Breast epithelium (tissue), 4 donors: ENCODE results near the gene DDX54. TPM values are rescaled to one million over a fixed set of nuclear protein-coding genes. Genes with fewer than 3 reads are reported as not detected.

Experiments
- DNase-seq, 2 donors: peaks; one replicate each; pipeline ENCODE4 v3.0.0-alpha.2; 2019; ENCODE audit warnings: low spot score in 2 of 2
- H3K27ac ChIP-seq, 2 donors: fragments of 200-600 bp; sonication (generic) in 1 of 2; one replicate each; pipeline ENCODE4 v1.5.1; 2016 to 2019; ENCODE audit warnings: mild to moderate bottlenecking in 1 of 2
- H3K27me3 ChIP-seq, 2 donors: fragments of 200-600 bp; sonication (generic) in 1 of 2; one replicate each; pipeline versions ENCODE4 v1.5.1 to v1.6.0; 2017 to 2019; ENCODE audit warnings: control low read depth in 1 of 2, mild to moderate bottlenecking in 1 of 2
- H3K36me3 ChIP-seq: fragments of 200-600 bp; one replicate; pipeline ENCODE4 v1.5.1; 2019
- H3K4me1 ChIP-seq, 2 donors: fragments of 200-600 bp; sonication (generic); one replicate each; pipeline ENCODE4 v1.5.1; 2016 to 2019; ENCODE audit warnings: control low read depth in 1 of 2
- H3K4me3 ChIP-seq, 3 donors: fragments of 200-600 bp; sonication (generic); 1 replicate in 2 of 3; 2 replicates in 1 of 3; pipeline ENCODE4 v1.5.1; 2016 to 2019; ENCODE audit warnings: mild to moderate bottlenecking in 3 of 3, moderate library complexity in 2 of 3
- H3K9me3 ChIP-seq, 2 donors: fragments of 200-600 bp; sonication (generic) in 1 of 2; one replicate each; pipeline ENCODE4 v1.5.1; 2016 to 2019; ENCODE audit warnings: control low read depth in 1 of 2
- CTCF ChIP-seq, 3 donors: fragments of 450-650 bp; IDR thresholded peaks; one replicate each; pipeline ENCODE4 v1.5.1; 2016 to 2017; ENCODE audit warnings: antibody characterized with exemption in 3 of 3, mild to moderate bottlenecking in 3 of 3, moderate library complexity in 3 of 3
- POLR2A ChIP-seq: fragments of 450-650 bp; IDR thresholded peaks from one replicate; pipeline ENCODE4 v1.6.1; 2016; ENCODE audit warnings: antibody characterized with exemption, mild to moderate bottlenecking, moderate library complexity
- POLR2AphosphoS5 ChIP-seq, 3 donors: sonication (generic); formaldehyde crosslinking; IDR thresholded peaks; one replicate each; pipeline ENCODE4 v1.6.1; 2017; ENCODE audit warnings: antibody characterized with exemption in 3 of 3
- intact Hi-C: fragments of 100-400 bp; cut with DNase I; formaldehyde crosslinking; loops from one replicate; pipeline ENCODE4 v1.15.1; 2023; ENCODE audit warnings: low total_unique reads
- total RNA-seq, 3 donors: library from RNA; depleted of rRNA; stranded (reverse); fragments of >200 nt; gene quantifications; one replicate each; pipeline ENCODE4 v1.1.0, GENCODE V29; 2016

Gene DDX54
- total RNA-seq, 3 donors from 2014 or later, result 51.5 to 62.1 (median 60.3) TPM

GRCh38 chr12:113195598-113195997, 10.3 kb upstream of the DDX54 start:
- H3K4me1 ChIP-seq, result no peaks in the 10 kb centered on the region
- H3K9me3 ChIP-seq, result no peaks in the 10 kb centered on the region
- H3K27me3 ChIP-seq, result no peaks in the 10 kb centered on the region
- TF ChIP-seq POLR2A (no peak), CTCF (IDR thresholded peaks at IDR 0.05) (no peak), POLR2AphosphoS5 (IDR thresholded peaks at IDR 0.05) (no peak)
- no peaks in the 10 kb centered on the region for H3K36me3 ChIP-seq
- DNase-seq, result no peak
- intact Hi-C loops, result no loop called here
- peak overlapping the region in 1 of 2 donors; percentile 52 for H3K27ac ChIP-seq
- no peak overlapping the region for H3K4me3 ChIP-seq

DNA sequence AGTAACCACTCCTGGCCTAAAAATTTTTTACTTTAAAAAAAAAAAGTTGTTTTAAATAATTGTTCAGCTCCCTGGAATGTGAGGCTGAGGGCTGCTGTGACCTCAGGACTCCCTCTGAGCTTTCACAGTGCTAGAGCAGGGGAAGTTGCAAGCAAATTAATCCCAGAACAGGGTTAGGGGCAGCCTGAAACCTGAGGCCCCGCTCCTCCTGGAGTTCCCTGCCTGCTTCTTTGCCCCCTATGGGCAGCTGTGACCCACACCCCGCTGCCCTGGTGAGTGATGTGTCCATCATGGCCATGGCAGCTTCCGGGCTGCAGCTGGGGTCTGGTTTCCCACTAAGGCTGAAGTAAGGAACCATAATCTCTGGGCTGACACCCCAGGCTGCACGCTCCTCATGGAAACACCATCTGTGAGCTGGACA, 9.7 kb upstream of the DDX54 start:
- H3K9me3 ChIP-seq, result no peaks in the 10 kb centered on the region
- no peak for TF ChIP-seq POLR2AphosphoS5 (IDR thresholded peaks at IDR 0.05)
- TF ChIP-seq POLR2A, result no peak
- TF ChIP-seq CTCF (IDR thresholded peaks at IDR 0.05), result no peak
- DNase-seq, result no peak
- H3K4me1 ChIP-seq, result no peaks in the 10 kb centered on the region
- intact Hi-C loops, result no loop called here
- H3K36me3 ChIP-seq, result no peaks in the 10 kb centered on the region
- H3K4me3 ChIP-seq, result no peak overlapping the region
- no peaks in the 10 kb centered on the region for H3K27me3 ChIP-seq
- peak overlapping the region in 1 of 2 donors; percentile 52 for H3K27ac ChIP-seq

- TF ChIP-seq POLR2AphosphoS5 (IDR thresholded peaks at IDR 0.05) (no peak), POLR2A (no peak), CTCF (IDR thresholded peaks at IDR 0.05) (no peak)
- intact Hi-C loops, result no loop called here
Measured at GRCh38 chr12:113191227-113191626, 5.9 kb upstream of the DDX54 start.

GRCh38 chr12:113190761-113191160, 5.5 kb upstream of the DDX54 start:
- no peaks in the 10 kb centered on the region for H3K27me3 ChIP-seq
- no peaks in the 10 kb centered on the region for H3K9me3 ChIP-seq
- DNase-seq, result no peak
- peaks cover 0 to 8% of the 10 kb centered on the region in 2 donors for H3K4me1 ChIP-seq
- H3K4me3 ChIP-seq, result no peak overlapping the region
- TF ChIP-seq CTCF (IDR thresholded peaks at IDR 0.05) (no peak), POLR2A (no peak), POLR2AphosphoS5 (IDR thresholded peaks at IDR 0.05) (no peak)
- H3K27ac ChIP-seq, result no peak overlapping the region
- no peaks in the 10 kb centered on the region for H3K36me3 ChIP-seq
- intact Hi-C loops, result no loop called here

More at GRCh38 chr12:113191227-113191626, 5.9 kb upstream of the DDX54 start:
- Histone ChIP-seq H3K9me3 (no peaks in the 10 kb centered on the region), H3K27ac (no peak overlapping the region), H3K36me3 (no peaks in the 10 kb centered on the region), H3K4me3 (no peak overlapping the region), H3K27me3 (no peaks in the 10 kb centered on the region), H3K4me1 (peaks cover 0 to 8% of the 10 kb centered on the region in 2 donors)
- DNase-seq, result no peak

DNA sequence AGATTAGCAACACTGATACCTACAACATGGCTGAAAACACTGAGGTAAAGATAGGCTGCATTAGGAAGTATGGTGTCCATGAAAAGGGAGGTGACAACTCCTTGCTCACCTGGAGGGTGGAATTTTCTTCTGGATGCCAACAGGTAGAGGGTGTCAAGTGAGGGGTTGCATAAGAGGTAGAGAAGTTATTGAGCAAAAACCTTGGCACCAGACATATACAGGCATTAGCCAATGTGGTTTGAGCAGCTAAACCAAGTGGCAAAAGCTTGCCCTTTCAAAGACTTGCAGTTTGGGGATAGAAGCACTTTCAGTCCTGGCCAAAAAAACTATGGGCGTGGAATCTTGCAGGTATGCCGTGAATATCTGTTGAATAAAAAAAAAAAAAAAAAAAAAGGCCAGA, 4.1 kb upstream of the DDX54 start:
- Histone ChIP-seq H3K9me3 (no peaks in the 10 kb centered on the region), H3K36me3 (no peaks in the 10 kb centered on the region), H3K4me1 (peaks cover 0 to 10% of the 10 kb centered on the region in 2 donors), H3K27ac (peak overlapping the region; percentile 21 to 30), H3K27me3 (no peaks in the 10 kb centered on the region), H3K4me3 (no peak overlapping the region)
- TF ChIP-seq POLR2AphosphoS5 (IDR thresholded peaks at IDR 0.05) (no peak), CTCF (IDR thresholded peaks at IDR 0.05) (no peak), POLR2A (no peak)
- intact Hi-C loops, result loop anchor here (10.0 kb wide), 1 partner anchor 165 kb away; the partner anchor contains the start of gene PLBD2
- DNase-seq, result peak in 1 of 2 donors; percentile 35
